NCI-H510A treated with DMSO at 0.1 percent for 48 hours (cell line): ENCODE results near the gene RETREG1.
A peak's percentile ranks its signal among the peaks of the same experiment; 100 is the strongest.
"Not testable (repeated sequence)": the region's sequence is repeated elsewhere in the genome, so short reads cannot be mapped to it uniquely, and the experiment has no call there.

Experiments used
- DNase-seq: peaks from one replicate; lab custom pipeline; 2025; lab: John Stamatoyannopoulos, UW

RETREG1 gene

DNA sequence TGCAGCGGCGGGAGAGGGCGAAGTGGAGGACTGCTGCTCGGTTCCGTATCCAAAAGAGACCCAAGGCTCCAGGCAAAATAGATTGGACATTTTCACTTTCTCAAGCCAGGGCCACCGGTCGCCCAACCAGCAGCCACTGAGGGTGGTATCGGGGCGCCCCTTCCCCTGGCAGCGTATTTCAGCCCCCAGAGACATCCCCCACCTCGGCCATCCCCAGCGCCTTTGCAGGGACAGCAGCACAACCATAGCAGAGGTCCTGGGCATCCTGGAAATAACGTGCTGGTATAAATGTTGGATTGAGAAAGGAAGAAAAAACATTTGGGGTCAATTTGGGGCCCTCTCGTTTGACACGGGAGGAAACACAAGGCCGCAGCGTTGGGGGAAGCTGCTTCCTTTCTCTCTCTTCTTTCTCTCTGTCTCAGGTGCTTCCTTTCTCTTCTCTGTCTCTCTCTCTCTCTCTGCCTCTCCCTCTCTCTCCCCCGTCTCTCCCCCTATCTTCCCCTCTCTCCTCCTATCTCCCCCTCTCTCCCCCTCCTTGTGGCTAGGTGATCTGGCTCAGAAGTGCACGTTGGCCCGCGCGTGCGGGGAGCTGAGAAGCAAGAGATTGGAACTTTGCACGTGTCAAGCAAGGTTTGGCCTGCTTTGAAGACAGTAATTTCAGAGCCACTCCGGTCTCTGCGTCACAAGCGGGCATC is 624 bp upstream of the RETREG1 start:
- DNase-seq = no peak

DNA sequence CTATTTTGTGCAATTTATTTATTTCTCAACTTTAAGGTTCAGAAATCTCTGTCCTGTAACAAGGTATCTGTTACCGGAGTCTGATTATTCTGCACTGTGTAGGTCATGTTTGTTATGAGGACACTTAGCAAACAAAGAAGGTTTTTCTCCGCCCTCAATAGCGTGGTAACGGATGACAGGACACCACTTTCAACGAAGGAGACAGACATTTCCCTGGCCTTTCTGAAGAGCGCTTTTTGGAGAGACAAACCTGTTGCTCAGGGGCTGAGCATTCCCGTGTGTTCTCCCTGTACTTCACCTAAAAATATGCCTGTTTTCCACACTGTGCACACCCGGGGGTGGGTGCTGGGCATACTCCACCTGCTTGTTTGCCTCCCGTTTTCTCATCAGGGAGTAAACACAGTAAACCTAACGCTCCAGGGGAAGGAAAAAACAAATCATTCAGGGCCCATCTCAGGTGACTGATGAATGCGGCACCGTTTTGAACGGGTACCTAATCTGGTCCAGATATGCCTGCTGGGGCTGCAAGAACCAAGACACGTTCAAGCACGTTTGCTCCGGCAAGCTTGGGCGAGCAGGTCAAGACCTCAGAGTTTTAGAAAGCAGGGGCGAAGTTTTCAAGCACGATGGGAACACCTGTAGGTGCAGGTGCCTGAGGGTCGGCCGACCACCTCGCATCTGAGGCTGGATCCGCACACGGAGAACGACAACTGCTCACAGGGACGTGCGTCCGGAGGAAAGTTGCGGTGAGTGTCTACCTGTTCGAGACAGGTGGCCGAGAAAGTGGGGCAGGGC is 859 bp downstream of the RETREG1 start:
- DNase-seq = peak; percentile 64

DNA sequence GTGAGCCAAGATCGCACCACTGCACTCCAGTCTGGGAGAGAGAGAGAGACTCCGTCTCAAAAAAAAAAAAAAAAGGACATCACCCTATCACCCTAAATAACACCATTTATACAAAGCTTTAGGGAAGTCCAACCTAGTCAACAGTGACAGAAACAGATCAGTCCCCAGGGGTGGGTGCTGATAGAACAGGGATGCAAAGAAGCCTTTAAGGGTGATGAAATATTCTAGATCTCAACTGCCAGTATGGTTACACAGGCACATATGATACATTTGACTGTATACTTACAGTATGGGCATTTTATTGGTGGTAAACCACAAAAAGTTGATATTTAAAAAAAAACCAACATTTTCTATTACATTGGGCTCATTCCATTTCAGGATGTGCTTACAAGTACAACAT is 4.8 kb downstream of the RETREG1 start:
- no peak for DNase-seq

DNA sequence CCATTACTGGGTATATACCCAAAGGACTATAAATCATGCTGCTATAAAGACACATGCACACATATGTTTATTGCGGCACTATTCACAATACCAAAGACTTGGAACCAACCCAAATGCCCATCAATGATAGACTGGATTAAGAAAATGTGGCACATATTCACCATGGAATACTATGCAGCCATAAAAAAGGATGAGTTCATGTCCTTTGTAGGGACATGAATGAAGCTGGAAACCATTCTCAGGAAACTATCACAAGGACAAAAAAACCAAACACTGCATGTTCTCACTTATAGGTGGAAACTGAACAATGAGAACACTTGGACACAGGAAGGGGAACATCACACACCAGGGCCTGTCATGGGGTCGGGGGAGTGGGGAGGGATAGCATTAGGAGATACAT is 5.9 kb downstream of the RETREG1 start:
- not testable (repeated sequence) for DNase-seq

DNA sequence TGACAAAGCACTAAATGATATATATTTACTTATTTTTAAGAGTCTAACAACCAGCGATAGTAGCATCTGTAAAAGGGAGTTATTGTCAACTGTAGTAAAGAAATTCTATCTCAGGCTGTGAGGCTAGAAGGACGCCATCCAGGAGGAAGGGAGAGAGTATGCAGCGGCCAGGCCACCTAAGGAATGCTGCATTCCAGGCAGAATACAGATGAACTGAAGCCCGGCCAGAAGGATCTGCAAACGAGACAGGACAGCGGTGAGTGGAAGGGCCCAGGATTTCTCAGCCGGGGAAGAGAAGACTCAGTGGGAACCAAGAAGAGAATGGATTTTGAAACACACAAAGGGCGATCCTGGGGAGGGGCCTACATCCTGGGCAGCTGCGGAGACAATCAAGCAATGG is 7.4 kb downstream of the RETREG1 start:
- no peak for DNase-seq

DNA sequence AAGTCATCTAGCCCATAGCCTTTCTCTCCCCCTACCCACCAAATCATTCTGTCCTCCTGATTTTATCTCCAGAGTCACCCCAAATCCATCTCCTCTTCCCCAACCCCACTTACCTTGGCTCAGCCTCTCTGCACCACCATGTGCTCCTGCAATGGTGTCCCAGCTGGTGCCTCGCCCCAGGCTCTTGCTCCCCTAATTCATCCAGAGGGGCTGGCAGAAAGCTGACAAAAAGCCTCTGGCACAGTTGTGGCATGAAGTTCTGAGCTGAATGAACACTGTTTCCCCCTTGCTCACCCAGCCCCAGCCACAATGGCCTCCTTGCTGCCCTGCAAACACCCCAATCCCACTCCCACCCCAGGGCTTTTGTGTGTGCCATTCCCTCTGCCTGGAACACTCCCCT is 10.2 kb downstream of the RETREG1 start:
- no peak for DNase-seq

DNA sequence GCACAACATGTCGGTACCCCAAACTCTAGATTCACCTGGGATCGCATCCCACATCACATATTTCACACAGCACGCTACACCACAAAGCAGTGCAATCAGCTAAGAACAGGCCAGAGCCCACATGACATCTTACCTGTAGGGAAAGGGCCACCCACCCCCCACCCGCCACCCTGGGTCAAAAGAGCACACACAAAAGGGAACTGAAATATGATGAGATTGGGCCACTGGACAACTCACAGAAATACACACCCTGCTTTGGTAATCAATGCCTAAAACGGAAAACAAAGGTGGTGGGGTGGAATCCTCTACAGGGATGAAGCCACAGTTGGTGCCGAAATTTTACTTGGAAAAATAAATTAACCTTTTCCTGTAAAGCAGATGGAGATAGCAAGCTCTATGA is 13.1 kb downstream of the RETREG1 start:
- no peak for DNase-seq

DNA sequence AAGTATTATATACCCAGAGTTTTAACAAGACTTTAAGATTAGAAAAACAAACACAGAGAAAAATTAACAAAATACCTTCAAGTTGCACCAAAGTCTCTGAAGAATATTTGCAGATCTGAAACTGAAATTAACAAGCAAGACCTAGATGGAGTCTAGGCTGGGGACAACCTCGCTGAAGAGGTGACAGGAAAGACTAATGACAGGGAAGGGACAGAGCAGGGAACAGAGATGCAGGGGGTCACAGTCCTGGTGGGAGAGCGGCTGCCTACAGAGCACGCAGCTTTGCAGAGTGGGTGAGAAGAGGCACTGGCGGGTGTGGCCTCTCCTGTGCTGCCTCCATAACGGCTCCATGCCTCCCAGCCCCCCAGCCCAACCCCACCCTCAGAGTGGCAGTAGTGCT is 13.5 kb downstream of the RETREG1 start:
- no peak for DNase-seq

DNA sequence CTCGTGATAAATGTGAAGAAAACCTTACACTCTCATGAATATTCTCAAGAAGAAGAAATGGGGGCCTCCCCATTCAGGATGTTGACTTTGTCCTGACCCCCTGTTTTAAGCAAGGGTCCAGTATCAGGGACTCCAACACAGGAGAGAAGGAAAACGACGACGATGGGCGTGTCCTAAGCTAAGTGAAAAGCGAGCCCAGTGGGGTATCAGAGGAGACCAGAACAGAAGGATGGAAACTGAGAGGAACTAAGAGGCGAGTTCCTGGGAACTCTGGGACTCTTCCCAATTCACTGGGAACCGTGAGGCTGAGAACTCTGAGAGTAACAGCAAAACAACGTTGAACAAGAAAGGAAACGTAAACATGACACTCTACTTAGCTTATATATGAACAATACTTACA is 14.6 kb downstream of the RETREG1 start:
- no peak for DNase-seq

DNA sequence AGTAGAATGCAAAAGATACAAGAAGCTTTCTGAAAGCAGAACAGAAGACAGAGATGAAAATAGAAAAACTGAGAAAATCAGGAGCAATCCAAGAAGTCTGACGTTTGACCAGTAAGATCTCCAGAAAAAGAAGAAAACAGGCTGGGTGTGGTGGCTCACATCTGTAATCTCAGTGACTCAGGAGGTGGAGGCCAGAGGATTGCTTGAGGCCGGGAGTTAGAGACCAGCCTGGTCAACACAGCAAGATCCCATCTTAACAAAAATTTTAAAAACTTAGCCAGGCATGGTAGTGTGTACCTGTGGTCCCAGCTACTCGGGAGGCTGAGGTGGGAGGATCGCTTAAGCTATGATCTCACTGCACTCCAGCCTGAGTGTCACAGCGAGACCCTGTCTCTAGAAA is 15.9 kb downstream of the RETREG1 start:
- DNase-seq = no peak

DNA sequence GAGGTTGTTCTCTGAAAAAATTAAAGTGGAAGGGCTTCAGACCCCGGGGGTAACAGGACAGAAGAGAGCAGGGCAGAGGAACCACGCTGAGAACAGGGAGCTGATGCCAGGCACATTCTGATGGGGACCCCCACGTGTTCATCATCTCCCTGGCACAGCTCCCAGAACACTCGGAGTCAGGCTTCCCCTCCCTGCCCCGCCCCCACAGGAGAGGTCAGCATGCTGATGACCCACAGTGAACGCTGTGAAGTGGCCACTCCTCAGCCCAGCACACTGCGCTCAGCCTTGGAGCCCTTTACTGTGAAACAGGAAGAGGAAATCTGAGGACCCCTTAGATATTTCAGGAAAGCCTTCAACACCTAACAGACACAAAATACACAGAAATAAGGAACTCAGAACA is 16.4 kb downstream of the RETREG1 start:
- no peak for DNase-seq

DNA sequence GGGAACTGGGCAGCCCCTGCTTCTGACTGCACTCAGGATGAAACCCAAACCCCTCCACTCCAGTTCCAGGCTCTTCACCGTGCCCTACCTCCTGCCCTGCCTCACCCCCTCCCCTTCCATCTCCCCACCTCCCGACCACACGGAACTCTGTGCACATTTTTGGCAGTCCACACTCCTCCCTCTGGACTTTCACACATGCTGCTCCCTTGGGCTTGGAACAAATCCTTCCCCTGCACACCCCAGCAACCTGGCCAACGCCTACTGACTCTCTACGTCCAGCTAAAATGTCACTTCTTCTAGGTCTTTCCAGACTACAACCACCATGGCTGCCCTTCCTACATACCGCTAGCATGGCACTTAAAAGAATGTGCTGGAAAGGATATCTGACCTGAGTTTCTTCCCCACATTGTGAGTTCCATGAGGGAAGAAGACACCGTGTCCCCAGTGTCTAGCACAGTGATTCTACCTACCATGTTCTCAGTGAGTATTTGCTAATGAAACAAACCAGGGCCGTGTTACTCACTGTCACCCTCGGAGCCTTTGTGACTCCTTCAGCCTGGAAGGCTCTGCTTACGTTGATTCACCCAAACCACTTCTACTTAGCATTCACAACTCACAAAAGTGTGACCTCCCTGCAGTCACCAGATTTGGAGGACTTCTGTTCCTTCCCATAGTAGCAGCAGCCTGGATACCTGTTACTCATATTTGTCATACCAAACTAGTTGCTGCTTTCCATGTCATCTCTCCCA is 18.7 kb downstream of the RETREG1 start:
- DNase-seq = no peak

DNA sequence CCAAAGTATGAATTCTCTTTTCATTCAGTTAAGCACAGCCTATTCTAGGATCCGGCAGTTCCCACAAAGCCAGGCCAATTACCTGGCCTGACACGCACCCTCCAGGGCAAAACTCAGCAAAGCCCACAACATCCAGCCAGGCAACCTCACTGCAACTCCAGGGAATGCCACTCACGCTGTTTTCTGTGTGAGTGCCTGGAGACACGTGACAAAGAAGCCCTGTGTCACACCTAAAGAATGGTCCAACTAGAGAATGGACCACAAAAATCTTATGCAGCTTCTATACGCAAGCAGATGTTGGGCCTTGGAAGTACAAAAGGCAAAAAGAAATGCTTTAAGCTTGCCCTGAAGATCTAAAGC is 20.2 kb downstream of the RETREG1 start:
- no peak for DNase-seq

DNA sequence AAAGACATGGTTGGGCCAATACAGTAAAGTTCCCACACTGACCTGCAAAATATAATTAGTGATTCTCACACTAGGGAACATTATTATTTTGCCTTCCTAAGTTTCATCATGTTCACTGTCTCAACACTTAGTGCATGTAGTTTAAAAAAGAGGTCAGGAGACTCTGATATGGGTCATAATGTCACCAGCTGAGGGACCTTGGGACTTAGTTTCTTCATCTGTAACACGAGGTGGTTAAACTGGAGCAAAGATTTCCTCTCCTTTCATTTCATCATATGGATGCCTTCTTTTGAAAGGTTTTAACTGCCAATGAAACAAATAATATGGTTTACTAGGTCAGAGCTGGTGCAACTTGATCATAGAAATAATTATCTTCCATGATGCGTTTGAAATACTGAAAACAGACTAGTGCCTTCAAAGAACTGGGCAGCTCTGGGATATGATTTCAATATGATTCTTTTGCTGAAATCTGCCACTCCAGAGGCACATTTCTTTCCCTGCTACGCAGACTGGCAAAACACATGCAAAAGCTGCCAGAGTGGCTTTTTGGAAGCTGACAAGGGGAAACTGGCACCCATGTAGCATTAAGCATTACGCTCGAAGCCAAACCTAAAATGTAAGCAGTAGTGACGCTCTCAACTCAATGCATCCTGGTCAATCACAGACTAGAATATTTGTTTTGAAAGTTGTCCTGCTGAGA is 20.8 kb downstream of the RETREG1 start:
- no peak for DNase-seq

DNA sequence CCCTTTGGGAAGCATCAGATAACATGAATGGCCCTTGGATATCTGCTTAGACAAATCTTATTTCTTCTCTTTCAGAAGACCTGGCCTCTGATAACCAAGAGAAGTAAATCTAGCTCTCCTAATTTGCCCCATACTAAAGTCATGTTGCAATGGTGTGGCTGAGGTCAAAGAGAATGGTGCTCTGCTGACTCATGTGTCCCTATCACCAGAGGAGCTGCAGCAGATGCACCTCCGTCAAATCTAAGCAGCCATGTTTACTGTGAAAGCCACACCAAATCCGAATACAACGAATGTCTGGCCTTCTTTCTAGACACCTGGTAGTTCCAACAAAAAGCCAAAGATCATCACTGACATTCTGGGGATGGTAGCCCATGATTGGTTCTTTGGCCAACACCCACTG is 23.2 kb downstream of the RETREG1 start:
- DNase-seq = no peak

DNA sequence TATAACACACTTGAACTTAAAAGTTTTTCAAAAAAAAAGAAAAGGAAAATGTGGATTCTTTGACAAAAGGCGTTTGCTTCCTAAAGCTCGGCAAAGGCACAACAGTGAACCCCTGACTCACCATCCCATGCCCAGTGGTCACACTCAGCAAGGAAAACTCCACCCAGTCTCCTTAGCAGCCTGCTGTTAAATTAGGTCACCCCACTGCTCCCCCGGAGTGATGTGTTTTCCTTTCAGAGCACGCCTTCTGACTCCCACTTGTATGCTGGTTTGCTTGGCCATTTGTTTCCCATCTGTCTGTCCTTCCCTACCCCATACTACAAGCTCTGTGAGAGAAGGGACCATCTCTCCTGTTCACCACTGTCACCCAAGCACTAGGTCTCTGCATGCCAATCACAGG is 23.8 kb downstream of the RETREG1 start:
- no peak for DNase-seq

DNA sequence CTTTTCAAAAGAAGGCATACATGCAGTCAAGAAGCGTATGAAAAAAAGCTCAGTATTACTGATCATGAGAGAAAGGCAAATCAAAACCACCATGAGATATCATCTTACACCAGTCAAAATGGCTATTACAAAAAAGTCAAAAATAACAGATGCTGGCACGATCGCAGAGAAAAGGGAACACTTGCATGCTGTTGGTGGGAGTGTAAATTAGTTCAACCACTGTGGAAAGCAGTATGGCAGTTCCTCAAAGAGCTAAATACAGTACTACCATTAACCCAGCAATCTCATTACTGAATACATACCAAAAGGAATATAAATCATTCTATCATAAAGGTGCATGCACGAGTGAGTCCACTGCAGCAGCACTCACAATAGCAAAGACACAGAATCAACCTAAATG is 24.5 kb downstream of the RETREG1 start:
- peak; percentile 57 for DNase-seq

DNA sequence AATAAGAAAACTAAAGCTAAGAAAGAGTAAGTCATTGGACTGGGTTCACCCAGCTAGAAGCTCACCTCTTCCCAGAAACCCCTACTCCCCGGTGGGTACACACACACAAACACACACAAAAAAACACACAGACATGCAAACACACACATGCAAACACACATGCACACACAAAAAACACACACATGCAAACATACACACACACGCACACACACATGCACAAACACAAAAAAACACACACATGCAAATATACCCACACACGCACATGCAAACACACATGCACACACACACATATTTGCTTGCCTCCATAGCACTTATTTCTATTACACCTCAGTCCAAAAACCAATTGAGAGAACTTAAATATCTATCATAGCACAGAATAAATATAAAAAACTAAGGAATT is 26.1 kb downstream of the RETREG1 start:
- DNase-seq = no peak

DNA sequence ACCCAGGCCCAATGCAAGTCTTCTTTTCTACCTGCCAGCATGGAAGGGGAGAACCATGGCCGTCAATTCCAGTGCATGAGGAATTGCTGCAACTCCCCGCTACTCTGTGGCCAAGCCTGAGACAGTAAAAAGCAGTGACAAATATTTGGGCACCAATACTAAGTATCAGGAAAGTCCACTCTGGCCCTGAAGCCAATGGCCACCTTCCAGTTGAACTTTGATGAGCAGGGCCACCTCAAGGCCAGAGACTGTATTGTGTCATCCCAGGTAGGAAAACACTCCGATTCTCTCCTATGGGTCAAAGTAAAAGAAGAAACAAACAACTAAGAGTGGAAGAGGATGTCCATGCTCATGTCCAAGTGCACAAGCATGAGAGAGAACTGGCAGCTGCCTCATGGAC is 27.1 kb downstream of the RETREG1 start:
- DNase-seq = no peak

DNA sequence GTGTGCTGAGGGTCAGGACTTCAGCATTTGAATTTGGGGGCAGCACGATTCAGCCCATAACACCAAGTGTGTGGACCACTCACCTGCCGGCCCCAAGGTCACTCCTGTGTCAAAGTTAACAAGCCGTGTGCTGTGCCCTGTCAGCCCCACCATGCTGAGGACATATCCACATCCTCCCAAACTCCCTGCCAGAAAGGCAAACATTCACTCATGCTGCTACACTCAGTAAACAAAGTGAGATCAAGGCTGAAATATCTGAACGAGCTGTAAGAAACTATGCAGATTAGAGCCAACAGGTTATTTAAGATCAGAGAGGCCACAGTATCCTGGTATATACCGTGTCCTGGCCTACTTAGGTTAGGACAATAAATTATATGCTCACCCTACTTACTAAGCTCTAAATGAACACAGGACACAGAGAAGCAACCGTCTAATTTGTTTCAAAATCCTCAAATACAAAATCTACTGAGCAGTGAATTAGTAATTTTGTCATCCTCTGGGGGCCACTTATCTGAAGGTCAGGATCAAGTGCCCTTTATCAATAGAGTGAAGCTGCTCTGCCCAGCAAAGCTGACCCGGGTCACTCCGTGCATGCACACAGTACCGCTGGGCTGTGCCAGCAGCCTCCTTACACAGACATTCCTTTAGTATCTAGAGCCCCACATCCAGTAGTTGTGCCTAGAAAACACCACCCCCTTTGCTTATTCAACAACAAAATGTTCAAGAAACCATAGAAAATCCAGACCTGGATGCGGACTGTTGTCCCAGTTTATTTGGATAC is 28.2 kb downstream of the RETREG1 start:
- DNase-seq = peak; percentile 44

DNA sequence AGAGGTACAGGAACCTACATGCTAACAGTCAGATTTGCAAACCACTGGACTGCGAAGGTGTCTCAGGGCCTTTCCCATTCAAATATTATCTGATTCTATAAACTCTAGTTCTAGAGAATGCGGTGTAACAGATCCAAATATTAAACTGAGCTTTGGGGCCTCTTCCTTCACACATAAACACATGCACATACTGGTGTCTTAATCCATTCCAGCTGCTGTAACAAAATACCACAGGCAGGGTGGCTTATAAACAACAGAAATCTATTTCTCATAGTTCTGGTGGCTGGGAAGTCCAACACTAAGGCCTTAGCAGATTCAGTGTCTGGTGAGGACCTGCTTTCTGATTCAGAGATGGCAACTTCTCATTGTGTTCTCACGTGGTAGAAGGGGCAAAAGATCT is 30.2 kb downstream of the RETREG1 start:
- DNase-seq = no peak
